T-cell (primary cell): ENCODE data around the gene BCL2A1. TPM values are rescaled to one million over a fixed set of nuclear protein-coding genes. Genes with fewer than 3 reads are reported as not detected.
"Not testable (repeated sequence)": the region's sequence is repeated elsewhere in the genome, so short reads cannot be mapped to it uniquely, and the experiment has no call there.

ENCODE experiments used
- ATAC-seq, 4 experiments: fragments of 200-7000 bp in 3 of 4; fragments of 150-1000 bp in 1 of 4; cut with Tn5 transposase; replicated peaks in 1 of 4; 1 replicate in 3 of 4; 2 replicates in 1 of 4; pipeline ENCODE4 v1.10.0; 2021; ENCODE audit warnings: moderate library complexity in 3 of 4, mild to moderate bottlenecking in 2 of 4, moderate number of reproducible peaks in 1 of 4
- CTCF ChIA-PET, 2 donors: fragments of 300-600 bp; sonication (Branson Sonifier 250); formaldehyde crosslinking; loops; one replicate each; lab custom pipeline; 2022; ENCODE audit warnings: antibody characterized with exemption in 2 of 2; lab: Charles Lee
- POLR2A ChIA-PET, 2 donors: fragments of 300-600 bp; sonication (Branson Sonifier 250); formaldehyde crosslinking; loops; one replicate each; lab custom pipeline; 2022; ENCODE audit warnings: antibody characterized with exemption in 2 of 2; lab: Charles Lee
- DNase-seq, 35 experiments: peaks; one replicate each; pipeline versions ENCODE4 v3.0.0 to v3.0.0-alpha.2; 2013 to 2023
- H3K27ac ChIP-seq: one replicate; pipeline ENCODE4 v1.5.1; 2013; ENCODE audit warnings: low read length
- H3K27me3 ChIP-seq, 2 experiments: replicated peaks in 1 of 2; 1 replicate in 1 of 2; 2 replicates in 1 of 2; pipeline versions ENCODE4 v1.6.1 to v1.7.0; 2013; ENCODE audit warnings: low read length in 1 of 2, mixed read lengths in 1 of 2; ENCODE audit not compliant: control insufficient read depth in 2 of 2, insufficient read depth in 2 of 2; ENCODE audit errors: extremely low read depth in 1 of 2
- H3K36me3 ChIP-seq, 2 donors: 1 replicate in 1 of 2; 2 replicates in 1 of 2; pipeline versions ENCODE4 v1.6.1 to v1.7.0; 2013; ENCODE audit warnings: low read length in 1 of 2; ENCODE audit not compliant: control insufficient read depth in 2 of 2, insufficient read depth in 1 of 2; ENCODE audit errors: extremely low read depth in 1 of 2
- H3K4me1 ChIP-seq, 2 experiments: 1 replicate in 1 of 2; 2 replicates in 1 of 2; pipeline versions ENCODE4 v1.6.1 to v1.7.0; 2013; ENCODE audit warnings: low read length in 2 of 2, mixed read lengths in 1 of 2; ENCODE audit not compliant: insufficient read depth in 2 of 2, control insufficient read depth in 1 of 2; ENCODE audit errors: extremely low read depth in 1 of 2
- H3K4me3 ChIP-seq, 2 donors: 1 replicate in 1 of 2; 2 replicates in 1 of 2; pipeline versions ENCODE4 v1.5.1 to v1.7.0; 2013; ENCODE audit warnings: mild to moderate bottlenecking in 2 of 2, low read length in 1 of 2, moderate library complexity in 1 of 2; ENCODE audit not compliant: control insufficient read depth in 1 of 2; ENCODE audit errors: extremely low read depth in 1 of 2
- H3K9me3 ChIP-seq: 2 replicates; pipeline ENCODE4 v1.7.0; 2013
- H3K27ac Mint-ChIP-seq, 2 donors: one replicate each; pipeline ENCODE4 v1.8.0; 2020 to 2021; ENCODE audit warnings: mild to moderate bottlenecking in 2 of 2, mixed read lengths in 2 of 2
- H3K27me3 Mint-ChIP-seq, 2 donors: one replicate each; pipeline ENCODE4 v1.8.0; 2021 to 2022; ENCODE audit warnings: mixed read lengths in 2 of 2
- H3K36me3 Mint-ChIP-seq: one replicate; pipeline ENCODE4 v1.8.0; 2021; ENCODE audit warnings: mixed read lengths
- H3K4me1 Mint-ChIP-seq, 3 donors: one replicate each; pipeline ENCODE4 v1.8.0; 2020 to 2022; ENCODE audit warnings: mixed read lengths in 3 of 3, mild to moderate bottlenecking in 1 of 3
- H3K4me3 Mint-ChIP-seq, 3 donors: one replicate each; pipeline ENCODE4 v1.8.0; 2020 to 2022; ENCODE audit warnings: mild to moderate bottlenecking in 3 of 3, mixed read lengths in 3 of 3, moderate library complexity in 3 of 3
- H3K9me3 Mint-ChIP-seq, 3 donors: one replicate each; pipeline ENCODE4 v1.8.0; 2020 to 2022; ENCODE audit warnings: mixed read lengths in 3 of 3
- WGBS: methylation state at CpG from one replicate; pipeline ENCODE4 v1.1.5; 2013; ENCODE audit warnings: missing lambda C conversion rate; ENCODE audit not compliant: insufficient coverage; 5-methylcytosine and 5-hydroxymethylcytosine counted together
- total RNA-seq, 35 experiments: library from RNA in 6 of 35; stranded (reverse) in 6 of 35; fragments of 120-200 nt in 1 of 35; gene quantifications; one replicate each; pipeline versions ENCODE4 v1.2.1 to v1.2.4 and lab custom pipeline; 2013 to 2026

Gene BCL2A1
- total RNA-seq, 5 donors from 2014 or later (not counting 1 experiment from before 2014, with no cell fraction given) = 10.6 to 26.2 (median 13.6) TPM

GRCh38 chr15:80015156-80015555 lies 44.2 kb upstream of the BCL2A1 start:
- H3K36me3 Mint-ChIP-seq = no peaks in the 10 kb centered on the region
- ChIA-PET CTCF (no interaction called here), POLR2A (no interaction called here)
- WGBS = no CpG with 5 or more reads among the region's 2 CpGs
- DNase-seq = no peak
- peaks cover 0 to 4% (median 0%) of the 10 kb centered on the region in 3 donors for H3K4me1 Mint-ChIP-seq
- H3K4me3 ChIP-seq = no peak overlapping the region
- peaks cover 0 to 3% of the 10 kb centered on the region in 2 donors for H3K27me3 Mint-ChIP-seq
- H3K9me3 Mint-ChIP-seq = no peaks in the 10 kb centered on the region
- no peaks in the 10 kb centered on the region for H3K27me3 ChIP-seq
- no peaks in the 10 kb centered on the region for H3K36me3 ChIP-seq
- no peak overlapping the region for H3K27ac Mint-ChIP-seq
- H3K27ac ChIP-seq = no peak overlapping the region
- no peak overlapping the region for H3K4me3 Mint-ChIP-seq
- no peaks in the 10 kb centered on the region for H3K4me1 ChIP-seq
- no peaks in the 10 kb centered on the region for H3K9me3 ChIP-seq
- ATAC-seq = no peak

- WGBS = 100% methylated on average over 3 of the region's 7 CpGs
- H3K36me3 ChIP-seq, ATAC-seq, H3K27me3 ChIP-seq, H3K4me1 Mint-ChIP-seq, H3K4me3 Mint-ChIP-seq, POLR2A ChIA-PET, H3K9me3 Mint-ChIP-seq, H3K36me3 Mint-ChIP-seq, H3K27me3 Mint-ChIP-seq, H3K27ac Mint-ChIP-seq, H3K9me3 ChIP-seq, H3K4me1 ChIP-seq, DNase-seq, H3K4me3 ChIP-seq, H3K27ac ChIP-seq: not testable (repeated sequence)
- CTCF ChIA-PET = interaction anchor here in 1 of 2 donors (0.5 to 0.7 kb wide), 2 partner anchors 143 to 843 kb away, joined by 3 to 5 read pairs; no protein-coding TSS in a partner anchor
Observed at GRCh38 chr15:80014186-80014585, 43.2 kb upstream of the BCL2A1 start.

- ATAC-seq (no peak), DNase-seq (no peak)
- Mint-ChIP-seq H3K27me3 (no peaks in the 10 kb centered on the region), H3K36me3 (no peaks in the 10 kb centered on the region), H3K27ac (no peak overlapping the region), H3K4me1 (no peaks in the 10 kb centered on the region), H3K9me3 (no peaks in the 10 kb centered on the region), H3K4me3 (no peak overlapping the region)
- Histone ChIP-seq H3K27ac (no peak overlapping the region), H3K4me1 (no peaks in the 10 kb centered on the region), H3K4me3 (no peak overlapping the region), H3K36me3 (no peaks in the 10 kb centered on the region), H3K27me3 (no peaks in the 10 kb centered on the region), H3K9me3 (no peaks in the 10 kb centered on the region)
- 40% methylated on average over 1 of the region's 6 CpGs for whole genome bisulfite sequencing
- ChIA-PET CTCF (no interaction called here), POLR2A (no interaction called here)
Observed at GRCh38 chr15:80012060-80012726, 41.2 kb upstream of the BCL2A1 start.

GRCh38 chr15:80011596-80011995 lies 40.6 kb upstream of the BCL2A1 start:
- no peak overlapping the region for H3K27ac ChIP-seq

GRCh38 chr15:80011041-80011523 lies 40.1 kb upstream of the BCL2A1 start:
- H3K36me3 ChIP-seq, H3K27me3 Mint-ChIP-seq: not testable (repeated sequence)

More at GRCh38 chr15:80011596-80011995, 40.6 kb upstream of the BCL2A1 start:
- Histone ChIP-seq H3K4me1 (no peaks in the 10 kb centered on the region), H3K9me3 (no peaks in the 10 kb centered on the region), H3K4me3 (no peak overlapping the region), H3K36me3 (no peaks in the 10 kb centered on the region), H3K27me3 (no peaks in the 10 kb centered on the region)
- DNase-seq (no peak), ATAC-seq (no peak)
- Mint-ChIP-seq H3K4me3 (no peak overlapping the region), H3K27ac (no peak overlapping the region), H3K4me1 (no peaks in the 10 kb centered on the region), H3K9me3 (no peaks in the 10 kb centered on the region), H3K27me3 (no peaks in the 10 kb centered on the region), H3K36me3 (no peaks in the 10 kb centered on the region)
- POLR2A ChIA-PET = no interaction called here
- no CpG with 5 or more reads among the region's 3 CpGs for WGBS
- CTCF ChIA-PET = no interaction called here

GRCh38 chr15:80010131-80010673 lies 39.2 kb upstream of the BCL2A1 start:
- CTCF ChIA-PET = no interaction called here
- no peaks in the 10 kb centered on the region for H3K27me3 ChIP-seq
- H3K4me3 ChIP-seq = no peak overlapping the region
- Mint-ChIP-seq H3K4me3 (no peak overlapping the region), H3K36me3 (no peaks in the 10 kb centered on the region), H3K9me3 (no peaks in the 10 kb centered on the region), H3K27me3 (no peaks in the 10 kb centered on the region), H3K27ac (no peak overlapping the region), H3K4me1 (no peaks in the 10 kb centered on the region)
- no peak overlapping the region for H3K27ac ChIP-seq
- no peaks in the 10 kb centered on the region for H3K36me3 ChIP-seq
- H3K4me1 ChIP-seq = no peaks in the 10 kb centered on the region
- ATAC-seq = no peak
- no peaks in the 10 kb centered on the region for H3K9me3 ChIP-seq
- 80% methylated on average over 2 of the region's 6 CpGs for WGBS
- DNase-seq = no peak
- POLR2A ChIA-PET = no interaction called here

More at GRCh38 chr15:80011041-80011523, 40.1 kb upstream of the BCL2A1 start:
- H3K27me3 ChIP-seq, DNase-seq, H3K27ac Mint-ChIP-seq, H3K27ac ChIP-seq, H3K4me3 Mint-ChIP-seq, H3K4me1 ChIP-seq, H3K4me1 Mint-ChIP-seq, H3K9me3 Mint-ChIP-seq, H3K4me3 ChIP-seq, ATAC-seq, H3K9me3 ChIP-seq, POLR2A ChIA-PET, CTCF ChIA-PET, H3K36me3 Mint-ChIP-seq: not testable (repeated sequence)
- 57% methylated on average over 8 of the region's 9 CpGs for WGBS
